ENCODE measurements around the gene PRSS56. TPM values are rescaled to one million over a fixed set of nuclear protein-coding genes. Genes with fewer than 3 reads are reported as not detected.

PRSS56 gene
- total RNA-seq, 1 experiment from 2014 or later = not detected

DNA sequence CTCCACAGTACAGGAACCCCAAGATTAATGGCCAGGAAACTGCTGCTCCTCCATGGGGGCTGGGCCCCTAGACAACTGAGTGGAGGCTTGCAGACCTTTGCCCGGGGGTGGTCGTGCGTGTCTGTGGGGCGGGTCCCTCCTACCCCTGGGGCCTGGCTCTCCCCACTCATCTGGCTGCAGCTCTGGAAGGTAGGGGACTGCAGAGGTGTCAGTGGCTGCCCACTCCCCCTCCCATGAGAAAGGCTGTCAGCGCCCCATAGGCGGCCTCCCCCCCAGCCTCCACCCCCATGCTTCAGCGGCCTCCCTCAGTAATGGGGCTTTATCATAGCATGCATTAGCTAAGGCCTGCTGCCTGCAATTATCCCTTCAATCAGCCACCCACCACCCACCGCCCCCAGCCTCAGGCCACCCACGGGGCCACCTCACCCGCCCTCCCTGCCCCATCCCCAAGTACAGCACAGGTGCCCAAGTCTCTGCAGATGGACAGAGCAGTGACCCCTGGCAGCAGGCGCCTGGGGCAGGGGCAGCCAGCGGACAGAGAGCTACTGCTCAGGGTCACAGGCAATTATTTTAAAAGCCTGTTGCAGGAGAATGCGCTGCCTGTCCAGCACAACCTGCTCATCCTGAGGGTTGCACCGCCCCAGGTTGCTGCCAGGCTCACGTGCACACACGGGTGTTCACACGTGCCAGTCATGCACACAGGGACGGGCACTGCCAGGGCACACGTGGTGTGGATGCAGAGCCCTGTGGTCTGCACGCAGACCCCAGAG, 23.5 kb upstream of the PRSS56 start:
- in situ Hi-C loops (cut with HindIII; ENCODE audit: low pct_unique_long_range_greater_than_20kb, low sequenced_read_pairs) = no loop called here
- no peak for DNase-seq (ENCODE audit: low read depth, low spot score)

DNA sequence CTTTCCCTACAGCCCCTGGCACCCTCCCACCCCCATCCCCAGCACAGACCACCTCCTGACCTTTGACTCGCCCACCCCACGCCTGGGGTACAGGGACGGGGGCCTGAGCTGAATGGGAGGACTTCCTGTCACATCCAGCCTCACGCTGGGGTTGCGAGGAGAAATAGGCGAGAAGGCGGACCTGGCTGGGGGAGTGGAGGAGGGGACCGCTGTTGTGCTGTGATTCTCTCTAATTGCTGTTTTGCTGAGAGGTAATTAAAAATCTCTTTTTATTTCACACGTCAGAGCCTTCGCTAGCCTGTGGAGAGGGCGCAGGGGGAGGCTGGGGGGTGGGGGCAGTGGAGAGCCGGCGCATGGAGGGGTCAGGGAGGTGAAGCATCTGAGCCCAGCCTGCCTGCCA, 22.8 kb upstream of the PRSS56 start:
- in situ Hi-C loops (cut with HindIII; ENCODE audit: low pct_unique_long_range_greater_than_20kb, low sequenced_read_pairs) = no loop called here
- DNase-seq (ENCODE audit: low read depth, low spot score) = no peak

DNA sequence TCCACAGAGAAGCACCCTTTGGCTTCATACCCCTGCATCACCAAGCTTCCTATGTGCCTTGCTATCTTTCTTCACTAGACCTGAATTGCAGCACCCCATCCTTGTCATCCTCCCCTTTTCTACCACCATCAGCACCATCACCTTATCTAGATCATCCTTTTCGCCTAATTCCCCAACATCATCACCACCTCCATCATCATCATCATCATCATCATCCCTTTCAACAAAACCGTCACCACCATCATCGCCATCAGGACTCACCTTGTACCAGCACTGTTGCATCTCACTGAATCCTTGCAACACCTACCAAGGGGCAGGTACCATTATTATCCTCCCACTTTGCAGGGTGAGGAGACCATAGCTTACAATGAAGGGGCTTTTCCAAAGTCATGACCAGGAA, 21.7 kb upstream of the PRSS56 start:
- in situ Hi-C loops (cut with HindIII; ENCODE audit: low pct_unique_long_range_greater_than_20kb, low sequenced_read_pairs) = no loop called here
- DNase-seq (ENCODE audit: low read depth, low spot score) = no peak

DNA sequence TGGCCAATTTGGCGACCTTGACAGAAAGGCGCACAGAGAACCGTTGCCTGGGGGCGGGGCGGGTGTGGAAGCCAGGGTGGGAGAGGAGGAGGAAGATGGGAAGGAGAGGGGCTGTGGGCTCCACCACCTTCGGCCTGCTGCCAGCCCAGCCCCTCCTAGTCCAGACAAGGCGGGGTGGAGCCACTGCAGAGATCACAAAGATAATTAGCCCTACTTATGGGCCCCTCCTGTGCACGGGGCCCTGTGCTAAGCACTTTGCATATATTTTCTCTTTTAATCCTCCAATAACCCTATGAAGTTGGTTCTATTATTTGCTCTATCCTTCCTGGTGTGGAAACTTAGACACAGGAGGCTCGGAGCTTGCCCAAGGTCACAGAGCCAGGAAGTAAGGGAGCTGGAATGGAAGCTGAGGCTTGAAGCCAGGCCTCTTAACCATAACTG, 18.8 kb upstream of the PRSS56 start:
- in situ Hi-C loops (cut with HindIII; ENCODE audit: low pct_unique_long_range_greater_than_20kb, low sequenced_read_pairs) = no loop called here
- no peak for DNase-seq (ENCODE audit: low read depth, low spot score)

DNA sequence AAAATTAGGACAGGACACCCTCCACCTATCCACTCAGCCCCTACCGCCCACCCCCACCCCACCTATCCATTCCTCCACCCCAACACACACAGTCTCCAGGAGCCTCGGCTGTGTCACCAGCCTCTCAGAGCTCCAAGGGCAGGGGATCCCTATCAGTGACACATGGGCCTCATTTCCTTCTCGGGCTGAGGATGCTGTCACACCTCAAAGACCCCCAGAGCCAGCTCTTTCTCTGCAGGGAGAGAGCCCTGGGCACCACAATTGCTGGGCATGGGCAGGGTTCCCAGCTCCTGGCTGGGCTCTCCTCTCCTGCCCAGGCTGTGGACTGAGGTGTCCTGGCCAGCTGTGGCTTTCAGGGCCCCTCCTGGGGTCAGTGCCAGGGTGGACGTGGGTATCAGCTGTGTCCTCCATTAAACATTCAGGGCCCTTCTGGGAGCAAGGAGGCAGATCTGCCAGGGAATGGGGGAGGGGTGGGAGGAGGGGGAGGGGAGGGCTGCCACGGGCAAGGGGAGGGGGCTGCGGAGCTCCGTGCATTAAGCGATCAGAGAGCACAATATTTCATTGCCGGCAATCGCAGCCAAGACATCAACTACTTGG, 18.3 kb upstream of the PRSS56 start:
- no peak for DNase-seq (ENCODE audit: low read depth, low spot score)
- in situ Hi-C loops (cut with HindIII; ENCODE audit: low pct_unique_long_range_greater_than_20kb, low sequenced_read_pairs) = no loop called here

DNA sequence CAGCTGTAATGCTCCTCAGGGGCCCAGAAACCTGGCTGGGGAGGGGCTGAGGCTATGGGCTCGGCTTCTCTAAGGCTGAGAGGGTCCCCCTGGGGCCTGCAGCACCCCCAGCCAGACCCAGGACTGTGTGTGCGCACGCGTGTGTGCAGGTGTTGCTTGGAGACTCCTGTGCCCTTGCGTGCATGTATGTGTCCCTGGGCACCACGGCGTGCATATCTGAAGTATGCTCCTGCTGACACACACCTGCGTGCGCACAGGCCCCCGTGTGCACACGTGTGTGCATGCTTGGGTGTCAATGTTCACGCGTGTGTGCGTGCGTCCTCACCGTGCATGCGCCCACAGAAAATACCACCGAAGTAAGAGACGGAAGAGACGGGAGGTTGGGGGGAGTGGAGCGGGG, 17.7 kb upstream of the PRSS56 start:
- in situ Hi-C loops (cut with HindIII; ENCODE audit: low pct_unique_long_range_greater_than_20kb, low sequenced_read_pairs) = no loop called here
- DNase-seq (ENCODE audit: low read depth, low spot score) = no peak

DNA sequence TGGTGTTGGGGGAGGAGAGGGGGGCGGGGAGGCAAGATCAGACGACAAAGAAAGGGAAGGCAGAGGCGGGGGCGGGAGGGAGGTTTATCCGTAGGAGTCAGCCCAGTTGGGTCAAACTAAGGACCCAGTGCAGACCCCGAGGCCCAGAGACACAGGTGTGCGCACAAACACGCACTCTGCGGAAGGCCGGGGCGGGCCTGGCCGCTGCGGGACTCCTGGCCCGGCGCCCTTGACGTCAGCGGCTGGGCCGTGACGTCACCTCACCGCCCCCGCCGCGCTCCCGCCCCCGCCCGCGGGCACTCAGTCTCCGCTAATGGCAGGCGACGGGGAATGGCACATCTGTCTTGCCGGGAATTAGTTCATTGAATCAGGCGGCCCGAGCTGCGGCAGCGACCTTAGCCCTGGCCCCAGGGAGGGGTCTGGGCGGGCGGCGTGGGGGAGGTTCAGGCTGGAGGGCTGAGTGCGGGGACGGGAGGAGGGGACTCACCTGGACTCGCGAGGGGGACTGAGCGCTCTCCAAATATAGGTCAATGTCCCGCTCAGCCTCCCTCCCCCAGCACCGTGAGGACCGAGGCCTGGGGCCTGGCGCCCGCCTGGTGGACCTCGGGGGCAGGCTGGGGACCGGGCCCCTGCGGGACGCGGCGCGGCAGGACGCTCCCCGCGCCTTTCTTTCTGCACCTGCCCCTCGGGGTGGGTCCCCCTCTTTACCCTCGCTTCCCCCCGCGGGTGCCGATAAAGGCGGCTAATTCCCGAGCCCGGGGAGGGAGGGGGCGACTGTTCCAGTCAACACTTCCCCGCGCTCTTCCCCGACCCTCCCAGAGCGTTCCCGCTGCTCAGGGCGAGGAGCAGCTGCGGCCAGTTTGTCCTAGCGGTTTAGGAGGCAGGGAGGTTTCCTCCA, 17.0 kb upstream of the PRSS56 start:
- in situ Hi-C loops (cut with HindIII; ENCODE audit: low pct_unique_long_range_greater_than_20kb, low sequenced_read_pairs) = no loop called here
- no peak for DNase-seq (ENCODE audit: low read depth, low spot score)

DNA sequence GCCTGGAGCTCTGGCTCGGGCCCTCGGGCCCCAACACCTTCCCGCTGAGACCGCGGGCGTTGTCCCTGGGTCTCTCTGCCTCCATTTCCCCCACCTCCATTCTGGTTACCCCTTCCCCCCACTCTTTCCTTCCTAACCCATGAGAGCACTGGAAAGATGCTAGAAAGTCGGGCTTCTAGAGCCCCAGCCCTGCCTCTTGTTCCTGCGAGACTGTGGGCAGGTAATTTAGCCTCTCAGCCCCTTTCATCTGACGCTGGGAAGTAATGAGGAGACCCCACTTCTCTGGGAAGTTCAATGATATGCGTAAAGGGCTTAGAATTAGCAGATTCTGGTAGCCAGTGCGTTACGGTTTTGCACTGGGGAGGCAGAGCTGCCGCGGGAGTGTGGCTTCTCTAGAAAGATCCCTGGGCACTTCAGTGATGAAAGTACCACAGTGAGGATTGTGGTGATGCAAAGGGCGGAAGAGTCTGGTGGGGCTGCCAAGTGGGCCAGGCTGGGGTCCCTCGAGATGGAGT, 16.3 kb upstream of the PRSS56 start:
- no peak for DNase-seq (ENCODE audit: low read depth, low spot score)
- in situ Hi-C loops (cut with HindIII; ENCODE audit: low pct_unique_long_range_greater_than_20kb, low sequenced_read_pairs) = no loop called here

DNA sequence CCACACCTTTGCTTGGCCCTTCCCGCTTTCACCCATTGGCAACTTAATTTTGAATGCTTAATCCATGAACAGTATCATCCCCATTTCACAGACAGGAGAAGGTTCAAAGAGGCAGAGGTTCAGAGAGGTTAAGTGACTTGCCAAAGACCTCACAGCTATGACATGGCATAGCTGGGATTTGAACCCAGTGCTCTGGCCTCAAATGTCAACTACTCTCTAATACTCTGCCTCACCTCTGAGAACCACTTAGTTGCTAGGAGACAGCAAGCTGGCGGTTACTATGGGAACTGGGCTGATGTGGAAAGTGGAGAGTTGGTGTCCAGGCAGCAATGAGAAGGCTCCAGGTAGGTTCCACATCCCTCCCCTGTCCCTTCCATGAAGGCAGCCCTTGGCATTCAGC, 15.8 kb upstream of the PRSS56 start:
- no peak for DNase-seq (ENCODE audit: low read depth, low spot score)
- in situ Hi-C loops (cut with HindIII; ENCODE audit: low pct_unique_long_range_greater_than_20kb, low sequenced_read_pairs) = no loop called here

DNA sequence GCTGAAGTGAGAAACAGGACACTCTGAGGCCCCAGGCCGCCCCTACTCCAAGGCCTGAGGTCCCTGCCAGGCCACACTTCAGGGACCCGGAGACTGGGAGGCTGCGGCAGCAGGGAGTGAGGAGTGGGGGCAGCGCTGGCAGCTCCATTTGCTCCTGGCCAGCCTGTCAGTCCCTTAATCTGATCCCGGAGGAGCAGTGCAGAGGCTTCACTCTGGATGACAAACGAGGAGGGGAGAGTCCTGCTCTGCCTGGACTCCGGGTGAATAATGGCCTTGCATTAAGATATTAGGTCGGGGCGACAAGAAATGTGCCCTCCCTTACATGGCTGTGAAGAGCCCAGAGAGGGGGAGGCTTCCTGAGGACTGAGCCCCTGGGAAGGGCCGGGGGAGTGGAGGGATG, 14.3 kb upstream of the PRSS56 start:
- no peak for DNase-seq (ENCODE audit: low read depth, low spot score)
- in situ Hi-C loops (cut with HindIII; ENCODE audit: low pct_unique_long_range_greater_than_20kb, low sequenced_read_pairs) = no loop called here

DNA sequence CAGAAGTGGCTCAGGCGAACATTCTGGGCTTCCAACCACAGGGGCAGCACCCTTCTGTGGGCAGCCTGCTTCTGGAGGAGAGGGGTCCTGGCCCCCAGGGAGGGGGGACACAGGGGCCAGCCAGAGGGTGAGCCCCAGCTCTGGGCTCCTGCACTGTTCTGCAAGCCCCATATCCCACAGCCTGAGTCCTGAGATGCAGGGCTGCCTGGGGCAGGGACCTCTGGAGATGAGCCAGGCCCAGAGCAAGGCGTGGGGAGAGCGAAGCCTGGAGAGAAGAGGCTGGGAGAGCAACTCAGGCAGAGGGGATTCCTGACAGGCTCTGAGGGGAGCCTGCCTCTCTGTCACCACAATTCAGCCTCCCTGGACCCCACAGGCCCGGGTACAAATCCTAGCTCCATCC, 13.5 kb upstream of the PRSS56 start:
- in situ Hi-C loops (cut with HindIII; ENCODE audit: low pct_unique_long_range_greater_than_20kb, low sequenced_read_pairs) = no loop called here
- DNase-seq (ENCODE audit: low read depth, low spot score) = no peak

DNA sequence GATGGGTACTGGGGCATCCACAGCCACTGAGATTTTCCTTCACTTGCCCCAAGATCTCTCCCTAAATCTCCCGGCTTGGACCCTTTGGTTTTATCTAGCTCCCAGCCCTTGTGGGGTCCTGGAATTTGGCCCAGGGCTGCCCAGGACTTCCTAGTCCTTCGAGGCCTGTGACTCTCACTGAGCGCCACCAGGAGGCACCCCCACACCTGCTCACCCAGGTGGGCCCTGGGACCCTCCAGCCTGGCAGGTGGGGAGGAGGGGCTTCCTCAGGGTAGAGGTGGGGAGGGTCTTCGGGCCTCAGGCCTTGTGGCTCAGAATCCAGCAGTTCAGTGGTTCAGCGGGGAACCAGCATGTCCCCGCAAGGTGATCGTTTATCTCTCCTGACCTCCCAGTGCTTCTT, 11.9 kb upstream of the PRSS56 start:
- in situ Hi-C loops (cut with HindIII; ENCODE audit: low pct_unique_long_range_greater_than_20kb, low sequenced_read_pairs) = no loop called here
- DNase-seq (ENCODE audit: low read depth, low spot score) = no peak

DNA sequence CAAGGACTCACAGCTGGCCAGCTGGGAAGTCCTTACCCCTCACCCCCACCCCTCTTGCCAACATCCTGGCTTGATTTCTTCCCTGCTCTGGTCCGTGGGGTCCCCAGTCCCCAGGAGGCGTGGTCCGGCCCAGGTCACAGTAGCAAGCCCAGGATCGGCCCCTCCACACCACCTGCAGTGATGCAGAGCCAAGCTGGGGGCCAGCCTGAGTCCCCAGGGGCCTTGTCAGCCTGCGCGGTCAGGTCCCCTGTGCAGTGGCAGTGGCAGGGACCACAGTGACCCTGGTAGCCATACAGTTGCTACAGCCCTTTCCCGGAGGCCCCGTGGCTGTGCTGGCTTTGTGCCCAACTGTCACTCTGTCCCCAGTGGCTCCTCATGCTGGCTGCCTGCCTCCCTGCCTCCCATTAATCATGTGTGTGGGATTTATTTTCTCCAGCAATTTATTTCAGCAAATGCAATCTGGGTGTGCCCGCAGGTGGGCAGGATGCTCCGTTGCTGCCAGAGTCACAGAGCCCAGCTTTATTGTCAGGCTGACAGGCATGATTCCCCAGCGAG, 8.8 kb upstream of the PRSS56 start:
- in situ Hi-C loops (cut with HindIII; ENCODE audit: low pct_unique_long_range_greater_than_20kb, low sequenced_read_pairs) = no loop called here
- no peak for DNase-seq (ENCODE audit: low read depth, low spot score)

DNA sequence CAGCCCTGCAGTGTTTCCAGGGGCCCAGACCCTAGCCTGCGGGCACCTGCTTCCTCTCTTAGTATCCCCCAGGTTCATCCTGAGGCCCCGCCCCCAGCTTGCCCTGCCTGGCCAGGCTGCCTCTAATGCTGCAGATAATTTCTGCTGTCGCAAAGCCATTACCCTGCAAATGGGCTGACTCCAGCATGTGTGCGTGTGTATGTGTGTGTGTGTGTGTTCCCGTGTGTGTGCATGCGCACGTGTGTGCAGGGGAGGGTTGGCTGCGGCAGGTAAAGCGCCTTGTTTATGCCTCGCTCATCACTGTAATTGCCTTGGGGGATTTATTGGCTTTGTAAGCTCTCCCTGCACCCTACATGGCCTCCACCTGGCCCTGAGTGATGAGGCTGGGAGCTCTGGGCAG, 7.6 kb upstream of the PRSS56 start:
- in situ Hi-C loops (cut with HindIII; ENCODE audit: low pct_unique_long_range_greater_than_20kb, low sequenced_read_pairs) = no loop called here

DNA sequence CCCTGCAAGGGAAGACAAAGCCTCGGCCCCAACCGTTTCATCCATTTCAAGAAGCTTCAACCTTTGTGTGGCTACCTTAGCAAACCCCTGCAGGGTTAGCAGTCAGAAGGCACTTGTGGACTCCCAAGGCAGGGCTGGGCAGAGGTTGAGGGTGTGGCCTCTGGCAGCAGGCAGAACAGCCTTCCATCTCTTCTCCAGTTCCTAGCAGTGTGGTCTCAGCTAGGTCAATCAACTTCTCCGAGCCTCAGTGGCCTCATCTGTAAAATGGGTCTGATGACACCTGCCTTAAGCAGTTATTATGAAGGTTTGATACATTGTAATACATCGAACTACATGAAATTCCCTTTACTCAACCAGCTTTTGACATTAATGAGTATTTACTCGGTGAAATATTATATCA, 6.8 kb upstream of the PRSS56 start:
- DNase-seq (ENCODE audit: low read depth, low spot score) = no peak
- in situ Hi-C loops (cut with HindIII; ENCODE audit: low pct_unique_long_range_greater_than_20kb, low sequenced_read_pairs) = no loop called here

More for the DNA sequence above, 7.6 kb upstream of the PRSS56 start:
- DNase-seq (ENCODE audit: low read depth, low spot score) = no peak

DNA sequence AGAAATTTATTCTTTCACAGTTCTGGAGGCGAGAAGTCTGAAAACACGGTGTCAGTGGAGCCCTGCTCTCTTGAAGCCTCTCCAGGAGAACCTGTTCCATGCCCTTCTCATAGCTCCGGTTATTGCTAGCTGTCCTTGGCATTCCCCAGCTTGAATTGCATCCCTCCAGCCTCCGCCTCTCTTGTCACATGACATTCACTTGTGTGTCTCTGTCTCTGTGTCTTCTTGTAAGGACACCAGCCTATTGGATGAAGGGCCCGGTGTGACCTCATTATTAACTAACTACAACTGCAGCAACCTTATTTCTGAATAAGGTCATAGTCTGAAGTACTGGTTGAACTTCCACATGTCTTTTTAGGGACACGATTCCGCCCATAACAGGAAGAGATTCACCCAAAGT, 4.5 kb upstream of the PRSS56 start:
- in situ Hi-C loops (cut with HindIII; ENCODE audit: low pct_unique_long_range_greater_than_20kb, low sequenced_read_pairs) = no loop called here
- no peak for DNase-seq (ENCODE audit: low read depth, low spot score)

DNA sequence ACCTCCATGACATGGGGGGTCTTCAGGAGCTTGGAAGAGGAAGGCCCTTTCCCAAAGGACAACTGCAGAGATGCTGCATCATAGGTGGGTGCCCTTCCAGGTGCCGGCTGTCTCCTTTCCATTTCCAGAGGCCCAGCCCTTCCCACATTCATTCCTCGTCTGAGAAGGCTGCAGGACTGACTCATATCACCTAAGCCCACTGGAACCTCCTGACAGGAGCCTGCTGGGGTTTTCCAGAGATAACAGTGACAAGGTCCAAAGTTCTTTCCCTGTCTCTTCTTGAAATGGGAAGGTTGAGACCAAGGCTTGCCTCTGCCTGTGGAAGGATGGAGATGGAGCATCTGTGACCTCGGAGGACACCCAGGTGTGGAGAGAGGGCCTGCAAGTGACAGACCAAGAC, 3.6 kb upstream of the PRSS56 start:
- no peak for DNase-seq (ENCODE audit: low read depth, low spot score)

DNA sequence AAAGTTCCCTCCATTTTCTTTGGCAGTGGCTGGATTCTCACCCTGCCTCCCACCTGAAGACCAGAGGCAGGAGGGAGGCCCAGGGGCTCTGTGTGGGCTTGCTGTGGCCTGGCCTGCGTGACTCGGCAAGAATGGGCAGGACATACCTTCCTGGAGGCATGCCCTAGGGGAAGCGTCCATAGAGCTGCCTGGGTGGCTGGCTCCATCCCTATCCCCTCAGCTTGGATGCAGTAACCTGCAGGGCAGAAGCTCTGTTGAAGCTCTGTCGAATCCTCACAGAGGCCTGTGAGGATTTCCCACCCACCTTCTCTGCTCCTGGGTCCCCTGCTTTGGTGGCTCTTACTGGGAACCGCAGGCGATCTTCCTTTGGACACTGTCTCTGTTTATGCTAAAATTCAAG, 1.3 kb upstream of the PRSS56 start:
- in situ Hi-C loops (cut with HindIII; ENCODE audit: low pct_unique_long_range_greater_than_20kb, low sequenced_read_pairs) = no loop called here
- DNase-seq (ENCODE audit: low read depth, low spot score) = no peak

More for the DNA sequence above, 3.6 kb upstream of the PRSS56 start:
- in situ Hi-C loops (cut with HindIII; ENCODE audit: low pct_unique_long_range_greater_than_20kb, low sequenced_read_pairs) = no loop called here
